ENCODE data around the gene HLA-DQB1.
"Not testable (repeated sequence)": the region's sequence is repeated elsewhere in the genome, so short reads cannot be mapped to it uniquely, and the experiment has no call there.

The HLA-DQB1 gene

DNA sequence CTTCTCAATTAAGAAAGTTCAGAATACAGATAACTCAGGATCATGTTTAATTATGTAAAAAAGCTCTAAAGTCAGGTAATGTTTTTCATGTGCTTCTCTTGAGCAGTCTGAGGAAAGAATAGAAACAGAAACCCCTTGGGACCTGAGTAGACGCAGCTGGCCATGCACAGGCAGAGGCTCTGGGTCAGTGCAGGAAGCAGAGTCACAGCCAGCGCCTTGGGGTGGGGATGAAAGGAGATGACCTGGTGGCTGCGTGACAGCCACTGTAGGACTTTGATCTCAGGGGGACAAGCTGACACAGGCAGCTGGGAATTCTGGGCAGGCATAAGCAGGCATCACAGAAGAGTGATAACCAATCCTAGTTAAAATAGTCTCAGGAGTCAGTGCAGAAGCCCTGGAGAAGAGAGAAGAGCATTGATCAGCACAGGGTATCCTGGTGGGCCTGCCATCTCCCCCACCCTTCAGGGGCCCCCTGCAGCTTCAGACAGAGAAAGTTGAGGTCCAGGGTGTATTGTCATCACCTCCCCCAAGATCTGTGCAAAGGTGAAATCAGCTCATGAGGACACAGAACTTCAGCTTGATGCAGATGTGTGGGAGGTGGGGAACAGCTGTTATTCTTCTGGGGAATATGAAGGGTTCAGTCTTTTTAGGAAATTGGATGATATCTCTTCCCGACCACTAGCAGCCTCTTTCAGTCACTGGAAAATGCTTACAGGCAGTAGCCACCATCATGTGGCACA is 6.4 kb downstream of the HLA-DQB1 start:
- Histone ChIP-seq H3K9me3 (ENCODE audit: control insufficient read depth, insufficient read depth, low read length) (no peaks in the 10 kb centered on the region), H3K36me3 (ENCODE audit: control insufficient read depth, insufficient read depth, low read length) (peaks cover 10% of the 10 kb centered on the region), H3K9ac (ENCODE audit: low read depth, low read length) (no peak overlapping the region), H3K4me3 (ENCODE audit: low read depth, low read length) (no peak overlapping the region), H3K4me1 (ENCODE audit: control insufficient read depth, insufficient read depth, low read length) (peaks cover 16% of the 10 kb centered on the region), H3K27me3 (ENCODE audit: control insufficient read depth, insufficient read depth, low read length) (peaks cover 5% of the 10 kb centered on the region)

DNA sequence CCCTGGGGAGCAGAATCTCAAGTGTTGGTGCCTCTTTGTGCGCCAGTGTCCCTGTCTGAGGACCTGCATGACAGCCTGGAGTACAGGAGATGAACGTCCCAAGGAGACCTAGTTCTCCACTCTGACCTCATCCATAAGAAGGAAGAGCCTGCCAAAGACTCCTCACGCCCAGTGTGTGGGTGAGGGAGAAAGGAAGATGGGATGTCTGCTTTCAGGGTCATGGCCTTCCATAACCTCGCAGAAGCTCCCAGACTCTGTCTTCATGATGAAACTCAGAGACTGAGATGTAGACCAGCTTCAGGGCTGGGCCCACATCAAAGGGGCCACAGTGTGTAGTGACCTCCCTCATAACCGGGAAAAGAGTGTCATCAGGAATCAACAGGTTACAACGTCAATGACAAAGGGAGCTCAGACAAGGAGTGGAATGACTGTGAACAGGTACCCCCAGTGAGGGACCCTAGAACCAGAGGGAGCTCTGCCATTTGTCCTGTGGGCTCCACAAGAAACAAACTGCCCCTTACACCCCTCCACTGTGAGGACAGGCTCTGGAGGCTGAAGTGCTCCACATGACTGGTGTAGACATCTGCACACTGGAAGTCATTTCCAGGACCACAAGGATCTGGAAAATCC is 8.1 kb downstream of the HLA-DQB1 start:
- Histone ChIP-seq H3K4me3 (ENCODE audit: low read depth, low read length) (no peak overlapping the region), H3K9me3 (ENCODE audit: control insufficient read depth, insufficient read depth, low read length) (no peaks in the 10 kb centered on the region), H3K27me3 (ENCODE audit: control insufficient read depth, insufficient read depth, low read length) (peaks cover 1% of the 10 kb centered on the region), H3K9ac (ENCODE audit: low read depth, low read length) (no peak overlapping the region), H3K36me3 (ENCODE audit: control insufficient read depth, insufficient read depth, low read length) (peaks cover 10% of the 10 kb centered on the region), H3K4me1 (ENCODE audit: control insufficient read depth, insufficient read depth, low read length) (peaks cover 14% of the 10 kb centered on the region)

DNA sequence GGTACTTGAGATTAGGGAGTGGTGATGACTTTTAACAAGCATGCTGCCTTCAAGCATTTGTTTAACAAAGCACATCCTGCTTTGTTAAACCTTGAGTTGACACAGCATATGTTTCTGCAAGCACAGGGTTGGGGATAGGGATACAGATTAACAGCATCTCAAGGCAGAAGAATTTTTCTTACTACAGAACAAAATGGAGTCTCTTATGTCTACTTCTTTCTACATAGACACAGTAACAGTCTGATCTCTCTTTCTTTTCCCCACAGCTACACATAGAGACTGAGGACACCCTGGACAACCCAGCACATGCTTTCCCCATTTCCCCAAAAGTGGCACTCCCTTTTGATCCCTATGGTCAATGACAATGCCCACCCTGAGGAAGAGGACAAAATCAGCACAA is 8.6 kb downstream of the HLA-DQB1 start:
- not testable (repeated sequence) for H3K9ac ChIP-seq (ENCODE audit: low read depth, low read length); H3K36me3 ChIP-seq (ENCODE audit: control insufficient read depth, insufficient read depth, low read length); H3K4me3 ChIP-seq (ENCODE audit: low read depth, low read length); H3K27me3 ChIP-seq (ENCODE audit: control insufficient read depth, insufficient read depth, low read length); H3K9me3 ChIP-seq (ENCODE audit: control insufficient read depth, insufficient read depth, low read length)
- H3K4me1 ChIP-seq (ENCODE audit: control insufficient read depth, insufficient read depth, low read length) = peaks cover 14% of the 10 kb centered on the region

DNA sequence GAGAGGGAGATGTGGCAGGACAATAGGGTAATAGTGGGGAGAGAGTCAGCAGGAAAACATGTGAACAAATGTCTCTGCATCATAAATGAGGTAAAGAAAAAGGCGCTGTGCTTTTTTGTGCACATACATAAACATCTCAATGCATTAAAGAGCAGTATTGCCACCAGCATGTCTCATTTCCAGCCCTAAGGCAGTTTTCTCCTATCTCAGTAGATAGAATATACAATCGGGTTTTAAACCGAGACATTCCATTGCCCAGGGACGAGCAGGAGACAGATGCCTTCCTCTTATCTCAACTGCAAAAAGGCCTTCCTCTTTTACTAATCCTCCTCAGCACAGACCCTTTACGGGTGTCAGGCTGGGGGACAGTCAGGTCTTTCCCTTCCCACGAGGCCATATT is 9.1 kb downstream of the HLA-DQB1 start:
- H3K9ac ChIP-seq (ENCODE audit: low read depth, low read length) = not testable (repeated sequence)

DNA sequence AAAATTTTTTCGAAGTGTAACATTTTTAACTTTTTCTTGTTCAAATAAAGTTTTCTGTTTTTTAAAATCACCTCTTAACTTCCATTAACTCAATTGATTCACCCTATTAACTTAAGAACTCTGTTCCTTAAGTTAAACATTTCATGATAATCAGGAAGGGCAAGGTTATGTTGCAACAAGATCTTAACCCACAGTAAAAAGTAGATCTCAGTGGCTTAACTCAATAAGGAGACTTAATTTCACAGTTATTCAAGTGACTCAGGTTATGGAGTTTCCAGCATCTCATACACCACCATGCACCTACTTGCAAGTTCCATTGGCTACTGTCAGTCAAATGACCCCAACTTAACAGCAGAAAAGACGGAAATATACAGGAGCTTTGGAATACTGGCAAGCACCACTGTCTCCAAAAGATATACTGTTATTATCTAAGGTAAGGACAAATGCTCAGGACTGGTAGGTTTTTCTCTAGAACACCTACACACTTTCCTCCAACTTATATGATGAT is 11.2 kb downstream of the HLA-DQB1 start:
- Histone ChIP-seq H3K36me3 (ENCODE audit: control insufficient read depth, insufficient read depth, low read length) (no peaks in the 10 kb centered on the region), H3K27me3 (ENCODE audit: control insufficient read depth, insufficient read depth, low read length) (no peaks in the 10 kb centered on the region), H3K4me3 (ENCODE audit: low read depth, low read length) (no peak overlapping the region), H3K9me3 (ENCODE audit: control insufficient read depth, insufficient read depth, low read length) (no peaks in the 10 kb centered on the region), H3K9ac (ENCODE audit: low read depth, low read length) (no peak overlapping the region), H3K4me1 (ENCODE audit: control insufficient read depth, insufficient read depth, low read length) (peaks cover 14% of the 10 kb centered on the region)

More for the DNA sequence above, 9.1 kb downstream of the HLA-DQB1 start:
- not testable (repeated sequence) for H3K9me3 ChIP-seq (ENCODE audit: control insufficient read depth, insufficient read depth, low read length); H3K36me3 ChIP-seq (ENCODE audit: control insufficient read depth, insufficient read depth, low read length); H3K4me3 ChIP-seq (ENCODE audit: low read depth, low read length); H3K27me3 ChIP-seq (ENCODE audit: control insufficient read depth, insufficient read depth, low read length)
- H3K4me1 ChIP-seq (ENCODE audit: control insufficient read depth, insufficient read depth, low read length) = peaks cover 14% of the 10 kb centered on the region

DNA sequence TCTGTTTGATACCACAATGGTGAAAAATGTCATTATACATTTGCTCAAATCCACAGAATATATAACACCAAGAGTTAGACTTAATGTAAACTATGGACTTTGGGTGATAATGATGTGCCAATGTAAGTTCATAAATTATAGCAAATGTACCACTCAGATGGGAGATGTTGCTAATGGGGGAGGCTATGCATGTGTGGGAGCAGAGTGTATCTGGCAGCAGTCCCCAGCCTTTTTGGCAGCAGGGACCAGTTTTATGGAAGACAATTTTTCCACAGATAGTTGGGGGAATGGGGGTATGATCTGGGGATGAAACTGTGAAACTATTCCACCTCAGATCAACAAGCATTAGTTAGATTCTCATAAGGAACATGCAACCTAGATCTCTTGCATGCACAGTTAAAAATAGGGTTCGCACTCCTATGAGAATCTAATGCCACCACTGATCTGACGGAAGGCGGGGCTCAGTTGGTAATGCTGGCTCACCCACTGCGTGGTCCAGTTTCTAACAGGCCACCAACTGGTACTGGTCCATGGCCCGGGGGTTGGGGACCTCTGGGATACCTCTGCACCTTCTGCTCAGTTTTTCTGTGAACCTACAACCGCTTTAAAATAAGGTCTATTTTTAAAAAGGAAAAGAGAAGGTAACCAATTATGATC is 21.3 kb downstream of the HLA-DQB1 start:
- H3K9me3 ChIP-seq (ENCODE audit: control insufficient read depth, insufficient read depth, low read length) = no peaks in the 10 kb centered on the region
- no peaks in the 10 kb centered on the region for H3K36me3 ChIP-seq (ENCODE audit: control insufficient read depth, insufficient read depth, low read length)
- H3K4me3 ChIP-seq (ENCODE audit: low read depth, low read length) = no peak overlapping the region
- no peaks in the 10 kb centered on the region for H3K4me1 ChIP-seq (ENCODE audit: control insufficient read depth, insufficient read depth, low read length)
- H3K27me3 ChIP-seq (ENCODE audit: control insufficient read depth, insufficient read depth, low read length) = no peaks in the 10 kb centered on the region
- no peak overlapping the region for H3K9ac ChIP-seq (ENCODE audit: low read depth, low read length)

DNA sequence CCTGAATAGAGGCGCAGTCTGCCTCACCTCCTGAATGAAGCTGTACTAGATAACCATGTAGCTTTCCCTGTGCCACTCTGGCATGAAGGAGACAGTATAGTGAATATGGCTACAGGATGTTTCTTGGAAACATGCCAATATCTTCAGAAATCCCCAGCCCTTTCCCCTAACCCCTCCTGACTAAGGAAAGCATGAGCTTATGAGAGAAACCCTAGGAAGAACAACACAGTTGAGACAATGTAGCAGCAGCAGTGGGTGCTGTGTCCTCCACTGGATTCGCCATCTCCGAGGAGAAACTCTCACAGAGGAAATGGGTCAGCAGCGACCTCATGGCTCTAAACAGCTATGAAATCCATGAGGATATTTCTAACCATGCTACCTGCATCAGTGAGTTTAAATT is 22.6 kb downstream of the HLA-DQB1 start:
- no peaks in the 10 kb centered on the region for H3K27me3 ChIP-seq (ENCODE audit: control insufficient read depth, insufficient read depth, low read length)
- H3K36me3 ChIP-seq (ENCODE audit: control insufficient read depth, insufficient read depth, low read length) = no peaks in the 10 kb centered on the region

DNA sequence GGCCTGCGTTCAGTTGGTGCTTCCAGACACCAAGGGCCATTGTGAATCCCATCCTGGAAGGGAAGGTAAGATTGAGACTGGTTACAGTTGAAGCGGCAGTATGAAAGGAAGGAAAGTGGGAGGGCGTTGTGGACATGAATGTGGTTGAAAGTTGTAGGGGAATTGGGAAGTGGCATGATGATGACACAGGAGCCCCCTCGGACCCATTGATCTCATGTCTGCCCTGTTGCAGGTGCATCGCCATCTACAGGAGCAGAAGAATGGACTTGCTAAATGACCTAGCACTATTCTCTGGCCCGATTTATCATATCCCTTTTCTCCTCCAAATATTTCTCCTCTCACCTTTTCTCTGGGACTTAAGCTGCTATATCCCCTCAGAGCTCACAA is 23.7 kb downstream of the HLA-DQB1 start:
- H3K4me3 ChIP-seq (ENCODE audit: low read depth, low read length) = no peak overlapping the region
- H3K27me3 ChIP-seq (ENCODE audit: control insufficient read depth, insufficient read depth, low read length) = no peaks in the 10 kb centered on the region
- no peaks in the 10 kb centered on the region for H3K36me3 ChIP-seq (ENCODE audit: control insufficient read depth, insufficient read depth, low read length)
- no peak overlapping the region for H3K9ac ChIP-seq (ENCODE audit: low read depth, low read length)
- H3K4me1 ChIP-seq (ENCODE audit: control insufficient read depth, insufficient read depth, low read length) = no peaks in the 10 kb centered on the region
- no peaks in the 10 kb centered on the region for H3K9me3 ChIP-seq (ENCODE audit: control insufficient read depth, insufficient read depth, low read length)

More for the DNA sequence above, 22.6 kb downstream of the HLA-DQB1 start:
- H3K4me1 ChIP-seq (ENCODE audit: control insufficient read depth, insufficient read depth, low read length) = no peaks in the 10 kb centered on the region
- H3K9ac ChIP-seq (ENCODE audit: low read depth, low read length) = no peak overlapping the region
- H3K9me3 ChIP-seq (ENCODE audit: control insufficient read depth, insufficient read depth, low read length) = no peaks in the 10 kb centered on the region
- no peak overlapping the region for H3K4me3 ChIP-seq (ENCODE audit: low read depth, low read length)

DNA sequence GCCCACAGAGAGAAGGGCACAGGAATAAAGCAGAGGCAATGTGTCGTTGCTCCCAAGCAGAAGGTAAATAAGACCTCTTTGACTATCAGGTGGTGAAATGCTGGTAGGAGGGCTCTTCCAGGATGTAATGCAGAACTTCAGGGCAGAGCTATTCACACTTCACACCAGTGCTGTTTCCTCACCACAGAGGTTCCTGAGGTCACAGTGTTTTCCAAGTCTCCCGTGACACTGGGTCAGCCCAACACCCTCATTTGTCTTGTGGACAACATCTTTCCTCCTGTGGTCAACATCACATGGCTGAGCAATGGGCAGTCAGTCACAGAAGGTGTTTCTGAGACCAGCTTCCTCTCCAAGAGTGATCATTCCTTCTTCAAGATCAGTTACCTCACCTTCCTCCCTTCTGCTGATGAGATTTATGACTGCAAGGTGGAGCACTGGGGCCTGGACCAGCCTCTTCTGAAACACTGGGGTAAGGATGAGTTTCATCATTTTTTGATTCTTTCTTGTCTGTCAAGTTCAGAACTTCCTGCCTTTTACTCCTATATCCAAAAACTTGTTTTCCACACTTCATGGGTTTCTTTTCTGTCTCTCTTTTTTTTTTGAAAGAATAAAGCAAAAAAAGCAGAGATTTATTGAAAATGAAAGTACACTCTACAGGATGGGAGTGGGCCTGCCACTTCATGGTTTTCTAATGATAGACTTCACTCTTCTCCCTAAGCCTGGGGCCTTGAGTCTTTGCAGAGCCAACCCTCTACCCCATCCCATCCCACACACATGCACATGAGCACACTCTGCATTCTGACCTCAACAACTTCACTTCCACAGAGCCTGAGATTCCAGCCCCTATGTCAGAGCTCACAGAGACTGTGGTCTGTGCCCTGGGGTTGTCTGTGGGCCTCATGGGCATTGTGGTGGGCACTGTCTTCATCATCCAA is 24.4 kb downstream of the HLA-DQB1 start:
- H3K4me1 ChIP-seq (ENCODE audit: control insufficient read depth, insufficient read depth, low read length); H3K9ac ChIP-seq (ENCODE audit: low read depth, low read length); H3K27me3 ChIP-seq (ENCODE audit: control insufficient read depth, insufficient read depth, low read length); H3K4me3 ChIP-seq (ENCODE audit: low read depth, low read length); H3K36me3 ChIP-seq (ENCODE audit: control insufficient read depth, insufficient read depth, low read length); H3K9me3 ChIP-seq (ENCODE audit: control insufficient read depth, insufficient read depth, low read length): not testable (repeated sequence)

DNA sequence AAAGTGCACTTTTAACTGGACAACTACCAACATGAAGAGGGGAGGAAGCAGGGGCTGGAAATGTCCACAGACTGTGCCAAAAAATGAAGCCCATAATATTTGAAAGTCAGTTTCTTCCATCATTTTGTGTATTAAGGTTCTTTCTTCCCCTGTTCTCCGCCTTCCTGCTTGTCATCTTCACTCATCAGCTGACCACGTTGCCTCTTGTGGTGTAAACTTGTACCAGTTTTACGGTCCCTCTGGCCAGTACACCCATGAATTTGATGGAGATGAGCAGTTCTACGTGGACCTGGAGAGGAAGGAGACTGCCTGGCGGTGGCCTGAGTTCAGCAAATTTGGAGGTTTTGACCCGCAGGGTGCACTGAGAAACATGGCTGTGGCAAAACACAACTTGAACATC is 25.3 kb downstream of the HLA-DQB1 start:
- Histone ChIP-seq H3K9me3 (ENCODE audit: control insufficient read depth, insufficient read depth, low read length) (no peaks in the 10 kb centered on the region), H3K9ac (ENCODE audit: low read depth, low read length) (no peak overlapping the region), H3K27me3 (ENCODE audit: control insufficient read depth, insufficient read depth, low read length) (no peaks in the 10 kb centered on the region), H3K4me3 (ENCODE audit: low read depth, low read length) (no peak overlapping the region), H3K36me3 (ENCODE audit: control insufficient read depth, insufficient read depth, low read length) (no peaks in the 10 kb centered on the region), H3K4me1 (ENCODE audit: control insufficient read depth, insufficient read depth, low read length) (peaks cover 2% of the 10 kb centered on the region)
